Left lung (tissue), 10 donors: ENCODE data around the gene RSPH10B2. TPM values are rescaled to one million over a fixed set of nuclear protein-coding genes. Genes with fewer than 3 reads are reported as not detected.
"Not testable (repeated sequence)": the region's sequence is repeated elsewhere in the genome, so short reads cannot be mapped to it uniquely, and the experiment has no call there.

ENCODE experiments used
- ATAC-seq: fragments of 200-7000 bp; cut with Tn5 transposase; one replicate; pipeline ENCODE4 v1.9.1; 2020; ENCODE audit warnings: moderate library complexity
- DNase-seq, 4 donors: peaks; one replicate each; pipeline ENCODE4 v3.0.0-alpha.2; 2013 to 2020
- H3K27ac ChIP-seq, 2 donors: fragments of 200-600 bp; sonication (generic) in 1 of 2; one replicate each; pipeline versions ENCODE4 v1.5.0 to v1.8.0; 2020 to 2021
- H3K27me3 ChIP-seq, 2 donors: fragments of 200-600 bp; sonication (generic) in 1 of 2; one replicate each; pipeline versions ENCODE4 v1.5.0 to v1.8.0; 2020 to 2021
- H3K36me3 ChIP-seq, 2 donors: fragments of 200-600 bp; sonication (generic) in 1 of 2; one replicate each; pipeline versions ENCODE4 v1.5.0 to v1.8.0; 2020 to 2021
- H3K4me1 ChIP-seq, 2 donors: fragments of 200-600 bp; one replicate each; pipeline ENCODE4 v1.8.0; 2021
- H3K4me3 ChIP-seq, 2 donors: fragments of 200-600 bp; sonication (generic) in 1 of 2; one replicate each; pipeline versions ENCODE4 v1.5.0 to v1.8.0; 2020 to 2021; ENCODE audit warnings: mild to moderate bottlenecking in 1 of 2
- H3K9me3 ChIP-seq, 2 donors: fragments of 200-600 bp; sonication (generic) in 1 of 2; one replicate each; pipeline versions ENCODE4 v1.5.0 to v1.8.0; 2020 to 2021
- intact Hi-C, 2 donors: fragments of 100-400 bp; cut with DNase I; formaldehyde crosslinking; loops; one replicate each; pipeline versions ENCODE4 v1.11.2 to v1.14.2; 2022
- polyA plus RNA-seq, 6 donors: library from polyadenylated mRNA; unstranded; fragments of 120-200 nt; gene quantifications; one replicate each; pipeline ENCODE4 v1.2.1, GENCODE V29; 2013; ENCODE audit not compliant: insufficient read length in 6 of 6
- total RNA-seq, 2 donors: library from RNA; stranded (reverse); fragmentation: NEBNext Ultra II Directional; extraction: Animal tissue kit (Norgen Biotek cat#: 25700); gene quantifications; one replicate each; pipeline ENCODE4 v1.2.1, GENCODE V29; 2021
- TF ChIP-seq, protein P1 (sequence below), 2 donors: fragments of 200-600 bp; sonication (generic) in 1 of 2; IDR thresholded peaks; one replicate each; pipeline versions ENCODE4 v1.5.0 to v1.8.0; 2021; ENCODE audit warnings: antibody characterized with exemption in 2 of 2
- donor health status: DM: no; HTN: yes; CAD: no.
- donor health status: DM: no; HTN: no; CAD: no.

RSPH10B2 gene
- total and polyA plus RNA-seq, 8 donors = 0.92 to 5.7 (median 4.0) TPM; not detected in 1

GRCh38 chr7:6709808-6710207, 44.1 kb upstream of the RSPH10B2 start:
- ATAC-seq = no peak
- intact Hi-C loops = no loop called here
- TF ChIP-seq, protein P1, sequence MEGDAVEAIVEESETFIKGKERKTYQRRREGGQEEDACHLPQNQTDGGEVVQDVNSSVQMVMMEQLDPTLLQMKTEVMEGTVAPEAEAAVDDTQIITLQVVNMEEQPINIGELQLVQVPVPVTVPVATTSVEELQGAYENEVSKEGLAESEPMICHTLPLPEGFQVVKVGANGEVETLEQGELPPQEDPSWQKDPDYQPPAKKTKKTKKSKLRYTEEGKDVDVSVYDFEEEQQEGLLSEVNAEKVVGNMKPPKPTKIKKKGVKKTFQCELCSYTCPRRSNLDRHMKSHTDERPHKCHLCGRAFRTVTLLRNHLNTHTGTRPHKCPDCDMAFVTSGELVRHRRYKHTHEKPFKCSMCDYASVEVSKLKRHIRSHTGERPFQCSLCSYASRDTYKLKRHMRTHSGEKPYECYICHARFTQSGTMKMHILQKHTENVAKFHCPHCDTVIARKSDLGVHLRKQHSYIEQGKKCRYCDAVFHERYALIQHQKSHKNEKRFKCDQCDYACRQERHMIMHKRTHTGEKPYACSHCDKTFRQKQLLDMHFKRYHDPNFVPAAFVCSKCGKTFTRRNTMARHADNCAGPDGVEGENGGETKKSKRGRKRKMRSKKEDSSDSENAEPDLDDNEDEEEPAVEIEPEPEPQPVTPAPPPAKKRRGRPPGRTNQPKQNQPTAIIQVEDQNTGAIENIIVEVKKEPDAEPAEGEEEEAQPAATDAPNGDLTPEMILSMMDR (IDR thresholded peaks at IDR 0.05) = no peak

GRCh38 chr7:6714360-6714759, 39.5 kb upstream of the RSPH10B2 start:
- H3K27me3 ChIP-seq = peaks cover 0 to 29% of the 10 kb centered on the region in 2 donors
- no peak for ATAC-seq
- H3K27ac ChIP-seq = no peak overlapping the region
- H3K9me3 ChIP-seq = no peaks in the 10 kb centered on the region
- TF ChIP-seq, protein P1 (IDR thresholded peaks at IDR 0.05) = no peak
- H3K4me1 ChIP-seq = no peaks in the 10 kb centered on the region
- no peak overlapping the region for H3K4me3 ChIP-seq
- H3K36me3 ChIP-seq = no peaks in the 10 kb centered on the region
- intact Hi-C loops = no loop called here
- no peak for DNase-seq

More at GRCh38 chr7:6709808-6710207, 44.1 kb upstream of the RSPH10B2 start:
- Histone ChIP-seq H3K4me1 (peaks cover 7 to 19% of the 10 kb centered on the region in 2 donors), H3K4me3 (no peak overlapping the region), H3K27ac (no peak overlapping the region), H3K9me3 (no peaks in the 10 kb centered on the region), H3K27me3 (peaks cover 0 to 17% of the 10 kb centered on the region in 2 donors), H3K36me3 (no peaks in the 10 kb centered on the region)
- DNase-seq = no peak

DNA sequence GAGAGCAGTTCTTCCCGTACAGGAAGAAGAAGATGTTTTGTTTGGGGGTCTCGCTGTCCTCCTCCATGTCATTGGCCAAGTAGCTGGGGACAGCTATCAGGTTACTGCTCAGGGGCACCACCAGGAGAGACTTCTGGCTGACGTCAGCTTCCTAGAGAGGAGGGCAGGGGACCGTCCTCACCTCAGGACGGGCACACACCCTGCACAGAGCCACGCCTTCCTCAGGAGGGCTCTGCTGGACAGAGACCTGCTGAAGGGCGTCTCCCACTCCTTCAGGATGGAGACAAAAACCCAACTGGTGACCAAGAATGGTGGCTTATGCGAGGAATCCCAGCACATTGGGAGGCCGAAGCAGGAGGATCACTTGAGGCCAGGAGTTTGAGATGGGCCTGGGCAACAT, 38.0 kb upstream of the RSPH10B2 start:
- H3K9me3 ChIP-seq, H3K27ac ChIP-seq, intact Hi-C loops, H3K4me1 ChIP-seq, ATAC-seq, DNase-seq, H3K36me3 ChIP-seq, H3K4me3 ChIP-seq: not testable (repeated sequence)
- H3K27me3 ChIP-seq = peaks cover 0 to 19% of the 10 kb centered on the region in 2 donors

DNA sequence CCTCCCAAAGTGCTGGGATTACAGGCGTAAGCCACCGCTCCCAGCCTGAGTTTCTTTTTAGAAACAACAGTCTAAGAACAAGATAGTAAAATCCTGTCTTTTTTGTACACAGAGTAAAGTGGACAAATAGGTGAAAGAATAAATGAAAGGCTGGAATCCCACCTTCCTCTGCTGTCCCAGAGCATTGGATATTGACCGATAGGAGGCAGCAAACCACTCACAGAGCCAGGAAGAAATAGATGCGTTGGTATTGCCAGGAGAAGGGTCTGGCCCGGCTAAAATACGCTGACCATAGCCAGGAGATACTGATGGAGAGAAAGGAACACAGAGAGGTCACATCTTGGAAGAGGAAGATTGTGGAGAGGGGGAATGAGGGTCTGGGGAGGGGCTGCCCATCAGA, 35.8 kb upstream of the RSPH10B2 start:
- DNase-seq (no peak), ATAC-seq (no peak)
- peaks cover 0 to 18% of the 10 kb centered on the region in 2 donors for H3K27me3 ChIP-seq
- H3K9me3 ChIP-seq = no peaks in the 10 kb centered on the region
- H3K4me1 ChIP-seq = no peaks in the 10 kb centered on the region
- H3K27ac ChIP-seq = no peak overlapping the region
- intact Hi-C loops = no loop called here
- no peak overlapping the region for H3K4me3 ChIP-seq
- TF ChIP-seq, protein P1 (IDR thresholded peaks at IDR 0.05) = no peak
- no peaks in the 10 kb centered on the region for H3K36me3 ChIP-seq

GRCh38 chr7:6724351-6724750, 29.6 kb upstream of the RSPH10B2 start:
- H3K27me3 ChIP-seq, intact Hi-C loops, H3K27ac ChIP-seq, H3K4me3 ChIP-seq, H3K9me3 ChIP-seq, ATAC-seq, H3K36me3 ChIP-seq, DNase-seq: not testable (repeated sequence)
- peaks cover 0 to 13% of the 10 kb centered on the region in 2 donors for H3K4me1 ChIP-seq

DNA sequence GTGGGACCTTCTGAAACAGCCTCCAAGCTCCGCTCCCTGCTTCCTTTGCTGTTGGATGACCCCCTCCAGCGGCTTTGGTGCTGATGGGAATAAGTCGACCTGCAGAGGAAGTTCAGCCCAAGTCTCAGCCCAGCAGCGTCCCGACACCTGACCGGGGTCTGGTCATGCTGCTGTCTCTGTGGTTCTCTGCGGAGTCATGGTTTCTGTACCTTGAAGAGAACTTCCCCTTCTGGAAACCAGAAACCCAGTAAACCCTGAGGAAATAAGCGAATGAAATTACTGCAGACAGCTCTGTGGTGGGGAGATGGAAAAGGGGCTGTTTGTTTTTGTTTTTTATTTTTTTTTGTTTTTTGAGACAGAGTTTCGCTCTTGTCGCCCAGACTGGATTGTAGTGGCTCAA, 28.9 kb upstream of the RSPH10B2 start:
- ATAC-seq = no peak
- Histone ChIP-seq H3K36me3 (no peaks in the 10 kb centered on the region), H3K4me1 (peaks cover 0 to 13% of the 10 kb centered on the region in 2 donors), H3K27me3 (no peaks in the 10 kb centered on the region), H3K27ac (no peak overlapping the region), H3K9me3 (no peaks in the 10 kb centered on the region), H3K4me3 (no peak overlapping the region)
- intact Hi-C loops = no loop called here
- TF ChIP-seq, protein P1 (IDR thresholded peaks at IDR 0.05) = no peak
- no peak for DNase-seq

- H3K9me3 ChIP-seq, H3K36me3 ChIP-seq, ATAC-seq, H3K27me3 ChIP-seq, H3K4me3 ChIP-seq, intact Hi-C loops, DNase-seq, H3K27ac ChIP-seq: not testable (repeated sequence)
- peaks cover 6 to 21% of the 10 kb centered on the region in 2 donors for H3K4me1 ChIP-seq
Observed at GRCh38 chr7:6726341-6726740, 27.6 kb upstream of the RSPH10B2 start.
